PC-3 (cell line): Measurements from ENCODE around the gene ERP27. TPM values are rescaled to one million over a fixed set of nuclear protein-coding genes. Genes with fewer than 3 reads are reported as not detected.
A peak's percentile ranks its signal among the peaks of the same experiment; 100 is the strongest.

Source experiments
- ATAC-seq: fragments of 200-7000 bp; cut with Tn5 transposase; 2 replicates; pipeline ENCODE4 v1.9.1; 2020; ENCODE audit warnings: mild to moderate bottlenecking, moderate library complexity
- BruUV-seq: library from RNA; stranded (reverse); fragments of 400-500 nt; replicated peaks from 2 replicates; lab custom pipeline; 2021; lab: Mats Ljungman, UMichigan
- CTCF ChIA-PET: fragments of 300-600 bp; sonication (Branson Sonifier 250); formaldehyde crosslinking; loops from one replicate; lab custom pipeline; 2022; ENCODE audit warnings: antibody characterized with exemption; lab: Charles Lee
- POLR2A ChIA-PET: fragments of 300-600 bp; sonication (Branson Sonifier 250); formaldehyde crosslinking; loops from one replicate; lab custom pipeline; 2022; ENCODE audit warnings: antibody characterized with exemption; ENCODE audit not compliant: unreplicated experiment; lab: Charles Lee
- DNase-seq: peaks from one replicate; pipeline ENCODE4 v3.0.0-alpha.2; 2015
- H2AFZ ChIP-seq: fragments of 300-600 bp; sonication (generic); 2 replicates; pipeline ENCODE4 v1.6.0; 2016; ENCODE audit warnings: antibody characterized with exemption, low read length
- H3F3A ChIP-seq: fragments of 300-600 bp; sonication (generic); one replicate; pipeline ENCODE4 v1.6.0; 2017; ENCODE audit warnings: antibody characterized with exemption, low read length, control low read depth, mild to moderate bottlenecking; ENCODE audit not compliant: unreplicated experiment
- H3K27ac ChIP-seq: fragments of 300-600 bp; sonication (generic); 2 replicates; pipeline ENCODE4 v1.5.1; 2016; ENCODE audit warnings: mild to moderate bottlenecking, low read length
- H3K27me3 ChIP-seq: fragments of 300-600 bp; sonication (generic); 2 replicates; pipeline ENCODE4 v1.6.1; 2016; ENCODE audit warnings: low read length, mixed read lengths
- H3K36me3 ChIP-seq: fragments of 300-600 bp; sonication (generic); 2 replicates; pipeline ENCODE4 v1.6.1; 2016; ENCODE audit warnings: low read depth, mixed run types, low read length, mixed read lengths
- H3K4me1 ChIP-seq: fragments of 300-600 bp; sonication (generic); 2 replicates; pipeline ENCODE4 v1.5.1; 2016; ENCODE audit warnings: low read length; ENCODE audit not compliant: insufficient read depth
- H3K4me2 ChIP-seq: fragments of 300-600 bp; sonication (generic); 2 replicates; pipeline ENCODE4 v1.6.0; 2016; ENCODE audit warnings: low read length
- H3K4me3 ChIP-seq: fragments of 300-600 bp; sonication (generic); 2 replicates; pipeline ENCODE4 v1.5.1; 2016; ENCODE audit warnings: mild to moderate bottlenecking, low read length, mixed read lengths
- H3K79me2 ChIP-seq: fragments of 300-600 bp; sonication (generic); 2 replicates; pipeline ENCODE4 v1.6.1; 2017; ENCODE audit warnings: low read length, mixed read lengths
- H3K9ac ChIP-seq: fragments of 300-600 bp; sonication (generic); 2 replicates; pipeline ENCODE4 v1.6.0; 2016; ENCODE audit warnings: mild to moderate bottlenecking, low read length
- H3K9me2 ChIP-seq: fragments of 300-600 bp; sonication (generic); replicated peaks from 2 replicates; pipeline ENCODE4 v1.6.1; 2016; ENCODE audit warnings: mixed run types, low read length, mixed read lengths
- H3K9me3 ChIP-seq: fragments of 300-600 bp; sonication (generic); 2 replicates; pipeline ENCODE4 v1.6.1; 2016; ENCODE audit warnings: low read length, mixed read lengths
- H4K20me1 ChIP-seq: fragments of 300-600 bp; sonication (generic); 2 replicates; pipeline ENCODE4 v1.6.1; 2016; ENCODE audit warnings: low read length, mixed read lengths
- CTCF ChIP-seq: fragments of 300-600 bp; sonication (generic); conservative IDR thresholded peaks from 2 replicates; pipeline ENCODE4 v1.5.1; 2017; ENCODE audit warnings: antibody characterized with exemption, low read depth, mild to moderate bottlenecking, low read length
- EZH2 ChIP-seq: fragments of 300-600 bp; sonication (generic); IDR thresholded peaks from one replicate; pipeline ENCODE4 v1.6.1; 2017; ENCODE audit warnings: antibody characterized with exemption, mild to moderate bottlenecking, low read length; ENCODE audit not compliant: unreplicated experiment
- EZH2phosphoT487 ChIP-seq: fragments of 300-600 bp; sonication (generic); IDR thresholded peaks from 2 replicates; pipeline ENCODE4 v1.6.1; 2018; ENCODE audit warnings: mild to moderate bottlenecking, antibody characterized with exemption, low read length, borderline replicate concordance
- intact Hi-C: fragments of 100-400 bp; cut with micrococcal nuclease; formaldehyde crosslinking; loops from 2 replicates; pipeline ENCODE4 v1.9.0; 2023
- total RNA-seq: library from RNA; depleted of rRNA; stranded (reverse); fragments of >200 nt; gene quantifications from 2 replicates; pipeline ENCODE4 v1.2.3, GENCODE V29; 2014

The ERP27 gene
- total RNA-seq, 1 experiment from 2014 or later, result not detected

- intact Hi-C loops, result loop anchor here (2.0 kb wide), 3 partner anchors 29 to 87 kb away; partner anchors contain the start of gene ARHGDIB
- H3K27ac ChIP-seq, result peak overlapping the region; percentile 89
- H3F3A ChIP-seq, result no peaks in the 10 kb centered on the region
- TF ChIP-seq CTCF (no peak), EZH2 (no peak), EZH2phosphoT487 (no peak)
- peaks cover 72% of the 10 kb centered on the region for H3K4me1 ChIP-seq
- H3K36me3 ChIP-seq, result no peaks in the 10 kb centered on the region
- H3K27me3 ChIP-seq, result no peaks in the 10 kb centered on the region
- ATAC-seq, result peak; percentile 17; the same call in 1 of the 2 replicates
- H4K20me1 ChIP-seq, result no peaks in the 10 kb centered on the region
- no peaks in the 10 kb centered on the region for H3K9me3 ChIP-seq
- no peaks in the 10 kb centered on the region for H3K9me2 ChIP-seq
- H3K4me3 ChIP-seq, result peak overlapping the region; percentile 38; the same call in 1 of the 2 replicates
- H3K79me2 ChIP-seq, result no peaks in the 10 kb centered on the region
- ChIA-PET POLR2A (interaction anchor here (0.6 to 1.0 kb wide), 2 partner anchors 84 to 181 kb away, joined by 4 read pairs; no protein-coding TSS in a partner anchor), CTCF (interaction anchor here (0.6 kb wide), 1 partner anchor 559 kb away, joined by 4 read pairs; no protein-coding TSS in a partner anchor)
- no TSS peak for BruUV-seq
- peak; percentile 47 for DNase-seq
- H3K9ac ChIP-seq, result peak overlapping the region; percentile 29
- H3K4me2 ChIP-seq, result peak overlapping the region; percentile 85
- H2AFZ ChIP-seq, result peak overlapping the region; percentile 65; the same call in 1 of the 2 replicates
These were observed 7.0 kb downstream of the ERP27 start for GRCh38 chr12:14931359-14931758.

DNA sequence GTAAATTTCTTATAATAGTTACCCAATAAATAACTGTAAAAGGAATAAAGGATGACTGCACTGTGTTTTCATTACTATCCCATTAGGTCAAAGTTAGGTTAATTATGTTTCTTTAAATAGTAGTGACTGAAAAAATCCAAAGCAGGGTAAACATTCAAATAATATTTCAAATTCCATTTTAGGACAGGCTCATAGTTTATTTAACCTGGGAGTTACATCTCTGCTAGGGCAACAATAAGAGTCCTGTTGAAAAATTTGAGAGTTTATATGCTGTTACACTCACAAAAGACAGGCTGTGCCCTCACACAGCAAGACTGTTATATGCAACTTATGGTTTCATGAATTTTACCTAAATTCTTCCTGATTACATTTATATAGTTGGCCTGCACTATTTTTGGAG, 8.0 kb downstream of the ERP27 start:
- Histone ChIP-seq H3K27ac (no peak overlapping the region), H3K9ac (no peak overlapping the region), H3F3A (no peaks in the 10 kb centered on the region), H3K36me3 (no peaks in the 10 kb centered on the region), H2AFZ (no peak overlapping the region), H3K79me2 (no peaks in the 10 kb centered on the region), H3K9me2 (no peaks in the 10 kb centered on the region), H3K4me2 (peak overlapping the region; percentile 85), H3K27me3 (no peaks in the 10 kb centered on the region), H3K9me3 (no peaks in the 10 kb centered on the region), H3K4me3 (no peak overlapping the region), H4K20me1 (no peaks in the 10 kb centered on the region), H3K4me1 (peaks cover 67% of the 10 kb centered on the region)
- CTCF ChIA-PET, result no interaction called here
- POLR2A ChIA-PET, result no interaction called here
- TF ChIP-seq CTCF (no peak), EZH2 (no peak), EZH2phosphoT487 (no peak)
- no TSS peak for BruUV-seq
- DNase-seq, result peak; percentile 7
- intact Hi-C loops, result loop anchor here (2.0 kb wide), 3 partner anchors 31 to 85 kb away; partner anchors contain the start of gene ARHGDIB
- ATAC-seq, result no peak

GRCh38 chr12:14928931-14929330, 9.4 kb downstream of the ERP27 start:
- Histone ChIP-seq H3K79me2 (no peaks in the 10 kb centered on the region), H3K4me3 (peak overlapping the region; percentile 42; the same call in 1 of the 2 replicates), H3K4me2 (peak overlapping the region; percentile 80), H3K4me1 (peaks cover 53% of the 10 kb centered on the region), H3K27me3 (no peaks in the 10 kb centered on the region), H3K27ac (no peak overlapping the region), H3K9ac (no peak overlapping the region), H3K9me3 (no peaks in the 10 kb centered on the region), H3F3A (no peaks in the 10 kb centered on the region), H4K20me1 (no peaks in the 10 kb centered on the region), H3K9me2 (no peaks in the 10 kb centered on the region), H3K36me3 (no peaks in the 10 kb centered on the region), H2AFZ (no peak overlapping the region)
- no TSS peak for BruUV-seq
- DNase-seq, result peak; percentile 89
- ATAC-seq, result peak; percentile 55
- POLR2A ChIA-PET, result no interaction called here
- intact Hi-C loops, result no loop called here
- CTCF ChIA-PET, result interaction anchor here (0.7 kb wide), 1 partner anchor 10 kb away, joined by 8 read pairs; no protein-coding TSS in a partner anchor
- no peak for TF ChIP-seq EZH2
- TF ChIP-seq EZH2phosphoT487, result no peak
- TF ChIP-seq CTCF, result no peak
